WTC11 (cell line): ENCODE results near the gene ACSBG1. TPM values are rescaled to one million over a fixed set of nuclear protein-coding genes. Genes with fewer than 3 reads are reported as not detected.

Experiments used
- ATAC-seq: fragments of 200-7000 bp; cut with Tn5 transposase; 2 replicates; pipeline ENCODE4 v1.10.0; 2021; ENCODE audit warnings: mild to moderate bottlenecking, moderate library complexity
- CTCF ChIA-PET: fragments of 300-600 bp; sonication (Branson Sonifier 250); formaldehyde crosslinking; loops from one replicate; lab custom pipeline; 2021; ENCODE audit warnings: antibody characterized with exemption; lab: Charles Lee
- POLR2A ChIA-PET: fragments of 350-600 bp; sonication (Branson Sonifier 250); formaldehyde crosslinking; loops from one replicate; lab custom pipeline; 2021; ENCODE audit warnings: antibody characterized with exemption; lab: Charles Lee
- DNase-seq: peaks from one replicate; pipeline ENCODE4 v3.0.0; 2021; ENCODE audit warnings: low spot score
- H3K27ac Mint-ChIP-seq: 2 replicates; pipeline ENCODE4 v1.8.0; 2021; ENCODE audit warnings: mixed read lengths
- H3K27me3 Mint-ChIP-seq: 2 replicates; pipeline ENCODE4 v1.8.0; 2021; ENCODE audit warnings: low read depth, mild to moderate bottlenecking, moderate library complexity, mixed read lengths
- H3K36me3 Mint-ChIP-seq: 2 replicates; pipeline ENCODE4 v1.8.0; 2021; ENCODE audit warnings: mixed read lengths
- H3K4me1 Mint-ChIP-seq: 2 replicates; pipeline ENCODE4 v1.8.0; 2022; ENCODE audit warnings: mixed read lengths
- H3K4me3 Mint-ChIP-seq: 2 replicates; pipeline ENCODE4 v1.8.0; 2021; ENCODE audit warnings: mild to moderate bottlenecking, moderate library complexity, mixed read lengths
- H3K9me3 Mint-ChIP-seq: 2 replicates; pipeline ENCODE4 v1.8.0; 2021; ENCODE audit warnings: mixed read lengths
- ATF2 ChIP-seq: sonication (generic); formaldehyde crosslinking; IDR thresholded peaks from 2 replicates; pipeline ENCODE4 v1.8.1; 2022; ENCODE audit warnings: low read depth, missing genetic modification reagents, borderline replicate concordance
- CREB1 ChIP-seq: sonication (generic); formaldehyde crosslinking; IDR thresholded peaks from 2 replicates; pipeline ENCODE4 v1.8.0; 2023; ENCODE audit warnings: mild to moderate bottlenecking, missing genetic modification reagents
- CTCF ChIP-seq: fragments of 200-600 bp; IDR thresholded peaks from 2 replicates; pipeline ENCODE4 v1.8.0; 2022; ENCODE audit warnings: antibody characterized with exemption
- ERG ChIP-seq: fragments of 250-450 bp; sonication (Bioruptor Pico); IDR thresholded peaks from 2 replicates; pipeline ENCODE4 v1.8.0; 2021; ENCODE audit warnings: mild to moderate bottlenecking
- FOXP1 ChIP-seq: sonication (generic); formaldehyde crosslinking; IDR thresholded peaks from 2 replicates; pipeline ENCODE4 v1.8.0; 2022; ENCODE audit warnings: missing genetic modification reagents, mild to moderate bottlenecking, moderate library complexity, borderline replicate concordance
- HMGA2 ChIP-seq: fragments of 250-450 bp; sonication (Bioruptor Pico); IDR thresholded peaks from 2 replicates; pipeline ENCODE4 v1.4.0; 2021; ENCODE audit warnings: mild to moderate bottlenecking, moderate library complexity
- HMGXB4 ChIP-seq: sonication (generic); formaldehyde crosslinking; IDR thresholded peaks from 2 replicates; pipeline ENCODE4 v1.8.1; 2023; ENCODE audit warnings: mild to moderate bottlenecking, moderate library complexity, missing genetic modification reagents
- MXD4 ChIP-seq: fragments of 250-450 bp; sonication (Bioruptor Pico); IDR thresholded peaks from 2 replicates; pipeline ENCODE4 v1.8.0; 2021; ENCODE audit warnings: mild to moderate bottlenecking, moderate library complexity, borderline replicate concordance
- OVOL2 ChIP-seq: fragments of 250-450 bp; sonication (Bioruptor Pico); IDR thresholded peaks from 2 replicates; pipeline ENCODE4 v1.9.0; 2021; ENCODE audit warnings: mild to moderate bottlenecking, borderline replicate concordance
- SMAD4 ChIP-seq: sonication (generic); formaldehyde crosslinking; IDR thresholded peaks from 2 replicates; pipeline ENCODE4 v1.8.0; 2022; ENCODE audit warnings: mild to moderate bottlenecking, missing genetic modification reagents
- TCF7 ChIP-seq: sonication (generic); formaldehyde crosslinking; IDR thresholded peaks from 2 replicates; pipeline ENCODE4 v1.8.0; 2022; ENCODE audit warnings: mild to moderate bottlenecking, low read depth, missing genetic modification reagents, moderate library complexity
- TEAD1 ChIP-seq: sonication (generic); formaldehyde crosslinking; IDR thresholded peaks from 2 replicates; pipeline ENCODE4 v1.8.0; 2022; ENCODE audit warnings: mild to moderate bottlenecking, missing genetic modification reagents
- ZNF138 ChIP-seq: sonication (generic); formaldehyde crosslinking; conservative IDR thresholded peaks from 2 replicates; pipeline ENCODE4 v1.8.1; 2022; ENCODE audit warnings: mild to moderate bottlenecking, moderate library complexity, missing genetic modification reagents
- ZNF396 ChIP-seq: fragments of 250-450 bp; sonication (Bioruptor Pico); IDR thresholded peaks from 2 replicates; pipeline ENCODE4 v1.8.0; 2021; ENCODE audit warnings: mild to moderate bottlenecking, moderate library complexity, borderline replicate concordance
- ZNF416 ChIP-seq: fragments of 250-450 bp; sonication (Bioruptor Pico); IDR thresholded peaks from 2 replicates; pipeline ENCODE4 v1.9.0; 2021; ENCODE audit warnings: mild to moderate bottlenecking, inconsistent platforms
- total RNA-seq: library from RNA; stranded (reverse); gene quantifications from 3 replicates; pipeline ENCODE4 v1.2.3, GENCODE V29; 2021
- TF ChIP-seq, protein P1 (sequence below): sonication (generic); formaldehyde crosslinking; IDR thresholded peaks from 2 replicates; pipeline ENCODE4 v1.8.1; 2023; ENCODE audit warnings: mild to moderate bottlenecking, missing genetic modification reagents
- TF ChIP-seq, protein P2 (sequence below): fragments of 250-450 bp; sonication (Bioruptor Pico); IDR thresholded peaks from 2 replicates; pipeline ENCODE4 v1.9.0; 2021; ENCODE audit warnings: mild to moderate bottlenecking

Gene ACSBG1
- total RNA-seq, 1 experiment from 2014 or later, result 5.8 TPM

DNA sequence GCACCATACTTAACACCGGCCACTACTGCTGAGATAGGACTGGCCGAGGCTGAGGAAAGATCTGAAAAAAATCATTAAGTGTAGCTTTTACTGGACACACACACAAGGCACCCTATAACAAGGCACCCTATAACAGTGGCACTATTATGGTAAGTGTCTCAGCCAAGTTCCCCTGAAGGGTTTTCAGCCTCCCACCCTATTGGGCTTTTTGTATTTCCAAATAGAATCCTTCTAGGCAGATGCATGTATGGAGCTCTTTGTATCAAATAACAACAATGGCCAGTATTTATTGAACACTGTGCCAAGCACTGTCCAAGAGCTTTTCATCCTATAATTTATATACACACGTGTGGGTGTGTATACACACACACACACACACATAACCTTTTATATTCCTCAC is 23.3 kb upstream of the ACSBG1 start:
- H3K9me3 Mint-ChIP-seq, result no peaks in the 10 kb centered on the region
- H3K4me1 Mint-ChIP-seq, result peaks cover 3% of the 10 kb centered on the region; the same call in 1 of the 2 replicates
- ChIA-PET POLR2A (no interaction called here), CTCF (interaction anchor here (0.9 kb wide), 1 partner anchor 144 kb away, joined by 3 read pairs; no protein-coding TSS in a partner anchor)
- H3K27me3 Mint-ChIP-seq, result peaks cover 6% of the 10 kb centered on the region; the same call in 1 of the 2 replicates
- no peak for DNase-seq
- no peak overlapping the region for H3K27ac Mint-ChIP-seq
- no peak for TF ChIP-seq HMGXB4 (CRISPR knock-in tag)
- TF ChIP-seq, protein P1, sequence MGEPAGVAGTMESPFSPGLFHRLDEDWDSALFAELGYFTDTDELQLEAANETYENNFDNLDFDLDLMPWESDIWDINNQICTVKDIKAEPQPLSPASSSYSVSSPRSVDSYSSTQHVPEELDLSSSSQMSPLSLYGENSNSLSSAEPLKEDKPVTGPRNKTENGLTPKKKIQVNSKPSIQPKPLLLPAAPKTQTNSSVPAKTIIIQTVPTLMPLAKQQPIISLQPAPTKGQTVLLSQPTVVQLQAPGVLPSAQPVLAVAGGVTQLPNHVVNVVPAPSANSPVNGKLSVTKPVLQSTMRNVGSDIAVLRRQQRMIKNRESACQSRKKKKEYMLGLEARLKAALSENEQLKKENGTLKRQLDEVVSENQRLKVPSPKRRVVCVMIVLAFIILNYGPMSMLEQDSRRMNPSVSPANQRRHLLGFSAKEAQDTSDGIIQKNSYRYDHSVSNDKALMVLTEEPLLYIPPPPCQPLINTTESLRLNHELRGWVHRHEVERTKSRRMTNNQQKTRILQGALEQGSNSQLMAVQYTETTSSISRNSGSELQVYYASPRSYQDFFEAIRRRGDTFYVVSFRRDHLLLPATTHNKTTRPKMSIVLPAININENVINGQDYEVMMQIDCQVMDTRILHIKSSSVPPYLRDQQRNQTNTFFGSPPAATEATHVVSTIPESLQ (CRISPR knock-in tag), result no peak
- TF ChIP-seq, protein P2, sequence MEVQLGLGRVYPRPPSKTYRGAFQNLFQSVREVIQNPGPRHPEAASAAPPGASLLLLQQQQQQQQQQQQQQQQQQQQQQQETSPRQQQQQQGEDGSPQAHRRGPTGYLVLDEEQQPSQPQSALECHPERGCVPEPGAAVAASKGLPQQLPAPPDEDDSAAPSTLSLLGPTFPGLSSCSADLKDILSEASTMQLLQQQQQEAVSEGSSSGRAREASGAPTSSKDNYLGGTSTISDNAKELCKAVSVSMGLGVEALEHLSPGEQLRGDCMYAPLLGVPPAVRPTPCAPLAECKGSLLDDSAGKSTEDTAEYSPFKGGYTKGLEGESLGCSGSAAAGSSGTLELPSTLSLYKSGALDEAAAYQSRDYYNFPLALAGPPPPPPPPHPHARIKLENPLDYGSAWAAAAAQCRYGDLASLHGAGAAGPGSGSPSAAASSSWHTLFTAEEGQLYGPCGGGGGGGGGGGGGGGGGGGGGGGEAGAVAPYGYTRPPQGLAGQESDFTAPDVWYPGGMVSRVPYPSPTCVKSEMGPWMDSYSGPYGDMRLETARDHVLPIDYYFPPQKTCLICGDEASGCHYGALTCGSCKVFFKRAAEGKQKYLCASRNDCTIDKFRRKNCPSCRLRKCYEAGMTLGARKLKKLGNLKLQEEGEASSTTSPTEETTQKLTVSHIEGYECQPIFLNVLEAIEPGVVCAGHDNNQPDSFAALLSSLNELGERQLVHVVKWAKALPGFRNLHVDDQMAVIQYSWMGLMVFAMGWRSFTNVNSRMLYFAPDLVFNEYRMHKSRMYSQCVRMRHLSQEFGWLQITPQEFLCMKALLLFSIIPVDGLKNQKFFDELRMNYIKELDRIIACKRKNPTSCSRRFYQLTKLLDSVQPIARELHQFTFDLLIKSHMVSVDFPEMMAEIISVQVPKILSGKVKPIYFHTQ, result no peak
- TF ChIP-seq, all 79 proteins: peak for 0
- no peak overlapping the region for H3K4me3 Mint-ChIP-seq
- ATAC-seq, result no peak
- no peaks in the 10 kb centered on the region for H3K36me3 Mint-ChIP-seq

DNA sequence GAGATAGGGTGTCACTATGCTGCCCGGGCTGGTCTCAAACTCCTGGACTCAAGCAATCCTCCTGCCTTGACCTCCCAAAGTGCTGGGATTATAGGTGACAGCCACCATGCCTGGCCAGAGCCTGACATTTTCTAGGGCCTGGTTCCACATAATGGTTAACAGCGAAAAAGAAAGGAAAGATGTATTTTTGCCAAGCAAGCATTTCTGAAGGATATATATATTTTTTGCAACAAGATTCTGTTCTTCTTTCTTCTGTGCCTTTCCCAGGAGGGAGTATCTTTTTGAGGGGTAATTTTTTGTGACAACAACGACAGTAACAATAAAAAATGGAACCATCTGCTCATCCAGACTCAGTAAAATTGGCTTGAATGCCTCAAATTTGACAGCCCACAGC is 21.7 kb upstream of the ACSBG1 start:
- no peak for TF ChIP-seq ZNF138 (CRISPR knock-in tag)
- no peak for TF ChIP-seq TCF7 (CRISPR knock-in tag)
- no peak for TF ChIP-seq SMAD4 (CRISPR knock-in tag)
- no peak for TF ChIP-seq ZNF416 (CRISPR knock-in tag)
- TF ChIP-seq ZNF396 (CRISPR knock-in tag), result no peak
- no peak for TF ChIP-seq FOXP1 (CRISPR knock-in tag)
- TF ChIP-seq ATF2, result no peak
- no peak for TF ChIP-seq TEAD1 (CRISPR knock-in tag)
- TF ChIP-seq, protein P2, result no peak
- no peak for TF ChIP-seq CREB1
- no peak for TF ChIP-seq CTCF
- TF ChIP-seq OVOL2 (CRISPR knock-in tag), result no peak
- TF ChIP-seq HMGA2 (CRISPR knock-in tag), result no peak
- TF ChIP-seq MXD4 (CRISPR knock-in tag), result no peak
- TF ChIP-seq ERG (CRISPR knock-in tag), result no peak
- H3K27me3 Mint-ChIP-seq, result peaks cover 6% of the 10 kb centered on the region; the same call in 1 of the 2 replicates

More for the DNA sequence above, 21.7 kb upstream of the ACSBG1 start:
- Mint-ChIP-seq H3K4me3 (no peak overlapping the region), H3K9me3 (no peaks in the 10 kb centered on the region), H3K27ac (no peak overlapping the region), H3K4me1 (peaks cover 3% of the 10 kb centered on the region; the same call in 1 of the 2 replicates), H3K36me3 (no peaks in the 10 kb centered on the region)
- POLR2A ChIA-PET, result no interaction called here
- no peak for ATAC-seq
- CTCF ChIA-PET, result no interaction called here
- no peak for DNase-seq
